Endodermal cell (in vitro differentiated cells): ENCODE measurements around the gene FAM107B. TPM values are rescaled to one million over a fixed set of nuclear protein-coding genes. Genes with fewer than 3 reads are reported as not detected.

Source experiments
- DNase-seq: peaks from one replicate; pipeline ENCODE4 v3.0.0-alpha.2; 2017
- H3K27ac ChIP-seq: 2 replicates; pipeline ENCODE4 v1.5.1; 2013; ENCODE audit warnings: mild to moderate bottlenecking, low read depth, low read length, moderate library complexity
- H3K27me3 ChIP-seq: 2 replicates; pipeline ENCODE4 v1.6.1; 2013; ENCODE audit warnings: mild to moderate bottlenecking, low read length, moderate library complexity; ENCODE audit not compliant: insufficient read depth, control insufficient read depth, poor library complexity, severe bottlenecking
- H3K36me3 ChIP-seq: 2 replicates; pipeline ENCODE4 v1.7.0; 2013; ENCODE audit warnings: mild to moderate bottlenecking, low read length, moderate library complexity; ENCODE audit not compliant: control insufficient read depth, insufficient read depth
- H3K4me1 ChIP-seq: one replicate; pipeline ENCODE4 v1.7.0; 2013; ENCODE audit warnings: low read length; ENCODE audit not compliant: control insufficient read depth, insufficient read depth
- H3K4me3 ChIP-seq: 2 replicates; pipeline ENCODE4 v1.5.1; 2013; ENCODE audit warnings: mild to moderate bottlenecking, low read length, moderate library complexity
- H3K9ac ChIP-seq: 2 replicates; pipeline ENCODE4 v1.6.1; 2013; ENCODE audit warnings: mild to moderate bottlenecking, low read length, moderate library complexity; ENCODE audit not compliant: poor library complexity, severe bottlenecking; ENCODE audit errors: extremely low read depth
- H3K9me3 ChIP-seq: 2 replicates; pipeline ENCODE4 v1.6.1; 2013; ENCODE audit warnings: mild to moderate bottlenecking, low read length, moderate library complexity; ENCODE audit not compliant: control insufficient read depth
- H3K27ac Mint-ChIP-seq: 2 replicates; pipeline ENCODE4 v1.8.0; 2020; ENCODE audit warnings: mixed read lengths
- H3K27me3 Mint-ChIP-seq: 2 replicates; pipeline ENCODE4 v1.8.0; 2021; ENCODE audit warnings: mild to moderate bottlenecking, mixed read lengths; ENCODE audit not compliant: insufficient read depth
- H3K36me3 Mint-ChIP-seq: 2 replicates; pipeline ENCODE4 v1.8.0; 2020; ENCODE audit warnings: low read depth, mixed read lengths
- H3K4me1 Mint-ChIP-seq: 2 replicates; pipeline ENCODE4 v1.8.0; 2020; ENCODE audit warnings: mixed read lengths
- H3K4me3 Mint-ChIP-seq: 2 replicates; pipeline ENCODE4 v1.8.0; 2020; ENCODE audit warnings: mild to moderate bottlenecking, moderate library complexity, mixed read lengths
- H3K9me3 Mint-ChIP-seq: 2 replicates; pipeline ENCODE4 v1.8.0; 2020; ENCODE audit warnings: mild to moderate bottlenecking, mixed read lengths
- WGBS, 2 experiments: methylation state at CpG; one replicate each; pipeline versions ENCODE4 v1.1.5 to v1.1.7; 2013; ENCODE audit warnings: missing lambda C conversion rate in 2 of 2, mixed read lengths in 1 of 2; ENCODE audit not compliant: insufficient coverage in 1 of 2, insufficient read length in 1 of 2; 5-methylcytosine and 5-hydroxymethylcytosine counted together
- total RNA-seq, 2 donors: library from RNA; stranded (reverse); fragmentation: NEBNext Ultra II Directional in 1 of 2; extraction: Animal tissue kit (Norgen Biotek cat#: 25700) in 1 of 2; gene quantifications; 2 replicates in 1 of 2; 3 replicates in 1 of 2; pipeline ENCODE4 v1.2.1, GENCODE V29; 2021
- TF ChIP-seq, protein P1 (sequence below): fragments of 200-600 bp; sonication (generic); conservative IDR thresholded peaks from 2 replicates; pipeline ENCODE4 v1.5.0; 2021; ENCODE audit warnings: antibody characterized with exemption, mild to moderate bottlenecking

FAM107B gene
- total RNA-seq, 2 donors from 2014 or later: 16.0 to 24.0 TPM

- H3K36me3 Mint-ChIP-seq: peaks cover under 1% of the 10 kb centered on the region
- Histone ChIP-seq H3K9ac (no peak overlapping the region), H3K9me3 (no peaks in the 10 kb centered on the region), H3K27ac (no peak overlapping the region), H3K36me3 (no peaks in the 10 kb centered on the region), H3K4me1 (peaks cover 3% of the 10 kb centered on the region), H3K4me3 (no peak overlapping the region), H3K27me3 (no peaks in the 10 kb centered on the region)
- peak overlapping the region; percentile 40 for H3K27ac Mint-ChIP-seq
- H3K4me3 Mint-ChIP-seq: no peak overlapping the region
- 81 to 87% methylated on average over 11 of the region's 11 CpGs for WGBS, 2 experiments
- H3K27me3 Mint-ChIP-seq: no peaks in the 10 kb centered on the region
- H3K4me1 Mint-ChIP-seq: peaks cover 25% of the 10 kb centered on the region
- H3K9me3 Mint-ChIP-seq: no peaks in the 10 kb centered on the region
- TF ChIP-seq, protein P1, sequence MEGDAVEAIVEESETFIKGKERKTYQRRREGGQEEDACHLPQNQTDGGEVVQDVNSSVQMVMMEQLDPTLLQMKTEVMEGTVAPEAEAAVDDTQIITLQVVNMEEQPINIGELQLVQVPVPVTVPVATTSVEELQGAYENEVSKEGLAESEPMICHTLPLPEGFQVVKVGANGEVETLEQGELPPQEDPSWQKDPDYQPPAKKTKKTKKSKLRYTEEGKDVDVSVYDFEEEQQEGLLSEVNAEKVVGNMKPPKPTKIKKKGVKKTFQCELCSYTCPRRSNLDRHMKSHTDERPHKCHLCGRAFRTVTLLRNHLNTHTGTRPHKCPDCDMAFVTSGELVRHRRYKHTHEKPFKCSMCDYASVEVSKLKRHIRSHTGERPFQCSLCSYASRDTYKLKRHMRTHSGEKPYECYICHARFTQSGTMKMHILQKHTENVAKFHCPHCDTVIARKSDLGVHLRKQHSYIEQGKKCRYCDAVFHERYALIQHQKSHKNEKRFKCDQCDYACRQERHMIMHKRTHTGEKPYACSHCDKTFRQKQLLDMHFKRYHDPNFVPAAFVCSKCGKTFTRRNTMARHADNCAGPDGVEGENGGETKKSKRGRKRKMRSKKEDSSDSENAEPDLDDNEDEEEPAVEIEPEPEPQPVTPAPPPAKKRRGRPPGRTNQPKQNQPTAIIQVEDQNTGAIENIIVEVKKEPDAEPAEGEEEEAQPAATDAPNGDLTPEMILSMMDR: peak; percentile 58
- no peak for DNase-seq
Measured at GRCh38 chr10:14543046-14543903, 231.4 kb downstream of the FAM107B start.

GRCh38 chr10:14541379-14541778 is 233.3 kb downstream of the FAM107B start:
- no peak overlapping the region for H3K4me3 Mint-ChIP-seq
- H3K27me3 Mint-ChIP-seq: no peaks in the 10 kb centered on the region
- H3K36me3 ChIP-seq: no peaks in the 10 kb centered on the region
- TF ChIP-seq, protein P1: no peak
- H3K9me3 ChIP-seq: no peaks in the 10 kb centered on the region
- no peak overlapping the region for H3K27ac Mint-ChIP-seq
- WGBS, 2 experiments: 92 to 100% methylated on average over 9 of the region's 9 CpGs
- peaks cover 3% of the 10 kb centered on the region for H3K36me3 Mint-ChIP-seq
- no peak overlapping the region for H3K4me3 ChIP-seq
- no peak for DNase-seq
- H3K9ac ChIP-seq: no peak overlapping the region
- H3K27me3 ChIP-seq: no peaks in the 10 kb centered on the region
- no peaks in the 10 kb centered on the region for H3K4me1 ChIP-seq
- no peak overlapping the region for H3K27ac ChIP-seq
- H3K9me3 Mint-ChIP-seq: no peaks in the 10 kb centered on the region
- peaks cover 19% of the 10 kb centered on the region for H3K4me1 Mint-ChIP-seq

DNA sequence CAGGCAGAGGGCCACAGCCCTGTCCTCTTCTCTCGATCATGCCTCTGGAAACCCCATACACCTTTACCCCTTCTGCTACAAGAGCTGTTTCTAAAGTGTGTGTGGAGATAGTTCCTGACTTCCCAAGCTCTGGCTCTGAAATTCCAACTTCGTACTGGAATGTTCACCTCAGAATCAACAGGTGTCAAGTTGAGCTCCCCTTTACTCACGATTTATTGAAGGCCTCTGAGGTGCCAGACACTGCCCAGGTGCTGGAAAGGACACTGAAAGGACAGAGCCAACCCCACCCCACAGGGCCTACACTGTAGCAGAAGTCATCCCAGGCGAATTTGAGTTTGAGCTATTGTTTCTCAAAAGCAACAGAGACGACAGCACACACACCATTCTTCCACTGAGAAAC is 234.1 kb downstream of the FAM107B start:
- Histone ChIP-seq H3K36me3 (no peaks in the 10 kb centered on the region), H3K4me1 (no peaks in the 10 kb centered on the region), H3K9ac (no peak overlapping the region), H3K4me3 (no peak overlapping the region), H3K27ac (no peak overlapping the region), H3K27me3 (no peaks in the 10 kb centered on the region), H3K9me3 (no peaks in the 10 kb centered on the region)
- TF ChIP-seq, protein P1: no peak
- 85 to 93% methylated on average over 2 to 5 of the region's 5 CpGs for WGBS, 2 experiments
- Mint-ChIP-seq H3K36me3 (peaks cover 3% of the 10 kb centered on the region), H3K27ac (peak overlapping the region; percentile 1), H3K4me3 (no peak overlapping the region), H3K9me3 (no peaks in the 10 kb centered on the region), H3K4me1 (peaks cover 19% of the 10 kb centered on the region), H3K27me3 (no peaks in the 10 kb centered on the region)
- no peak for DNase-seq
